ENCODE results near the gene ENOX1. TPM values are rescaled to one million over a fixed set of nuclear protein-coding genes. Genes with fewer than 3 reads are reported as not detected.
A peak's percentile ranks its signal among the peaks of the same experiment; 100 is the strongest.

ENOX1 gene
- total RNA-seq, 1 experiment from 2014 or later: 1.8 TPM

DNA sequence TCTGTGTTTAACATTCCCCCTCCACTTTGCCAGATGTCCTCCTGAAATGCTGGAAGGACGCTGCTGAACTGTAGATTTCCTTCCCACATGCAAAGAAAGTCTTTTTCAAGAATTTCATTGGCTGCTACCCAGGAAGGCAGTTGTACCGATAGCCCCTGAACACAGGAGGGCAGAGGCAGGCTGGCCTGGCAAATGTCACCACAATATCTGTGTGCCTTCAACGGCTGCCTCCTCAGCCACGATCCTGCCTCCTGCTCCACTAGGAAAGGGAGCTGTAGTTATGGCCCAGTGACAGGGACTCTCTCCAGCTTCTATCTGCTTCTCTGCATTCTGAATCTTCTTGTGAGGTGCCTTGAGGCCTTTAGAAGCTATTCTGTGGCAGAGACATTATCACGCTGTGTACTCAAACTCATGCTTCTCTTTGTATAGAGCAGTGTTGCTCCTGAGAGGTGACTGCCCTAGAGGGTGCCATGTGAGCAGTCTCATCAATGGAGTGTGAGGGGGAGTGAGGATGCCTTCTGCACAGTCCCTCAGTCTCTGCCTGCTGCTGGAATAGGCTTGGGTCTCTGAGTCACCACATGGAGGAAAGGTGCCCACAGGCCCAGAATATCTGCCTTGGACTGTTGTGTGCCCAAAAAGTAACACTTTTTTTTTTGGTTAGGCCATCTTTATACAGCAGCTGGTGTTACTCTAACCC lies 483.6 kb downstream of the ENOX1 start:
- H3K4me1 Mint-ChIP-seq (ENCODE audit: insufficient read depth, unreplicated experiment): peaks cover 42% of the 10 kb centered on the region
- ChIA-PET CTCF (interaction anchor here (0.6 to 1.4 kb wide), 6 partner anchors 198 to 501 kb away, joined by 3 to 5 read pairs (median 3); no protein-coding TSS in a partner anchor), POLR2A (interaction anchor here (0.6 kb wide), 1 partner anchor 132 kb away, joined by 3 read pairs; no protein-coding TSS in a partner anchor)
- TF ChIP-seq, protein P1, sequence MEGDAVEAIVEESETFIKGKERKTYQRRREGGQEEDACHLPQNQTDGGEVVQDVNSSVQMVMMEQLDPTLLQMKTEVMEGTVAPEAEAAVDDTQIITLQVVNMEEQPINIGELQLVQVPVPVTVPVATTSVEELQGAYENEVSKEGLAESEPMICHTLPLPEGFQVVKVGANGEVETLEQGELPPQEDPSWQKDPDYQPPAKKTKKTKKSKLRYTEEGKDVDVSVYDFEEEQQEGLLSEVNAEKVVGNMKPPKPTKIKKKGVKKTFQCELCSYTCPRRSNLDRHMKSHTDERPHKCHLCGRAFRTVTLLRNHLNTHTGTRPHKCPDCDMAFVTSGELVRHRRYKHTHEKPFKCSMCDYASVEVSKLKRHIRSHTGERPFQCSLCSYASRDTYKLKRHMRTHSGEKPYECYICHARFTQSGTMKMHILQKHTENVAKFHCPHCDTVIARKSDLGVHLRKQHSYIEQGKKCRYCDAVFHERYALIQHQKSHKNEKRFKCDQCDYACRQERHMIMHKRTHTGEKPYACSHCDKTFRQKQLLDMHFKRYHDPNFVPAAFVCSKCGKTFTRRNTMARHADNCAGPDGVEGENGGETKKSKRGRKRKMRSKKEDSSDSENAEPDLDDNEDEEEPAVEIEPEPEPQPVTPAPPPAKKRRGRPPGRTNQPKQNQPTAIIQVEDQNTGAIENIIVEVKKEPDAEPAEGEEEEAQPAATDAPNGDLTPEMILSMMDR (IDR thresholded peaks at IDR 0.05; ENCODE audit: unreplicated experiment): peak; percentile 27
- no peaks in the 10 kb centered on the region for H3K9me3 Mint-ChIP-seq (ENCODE audit: unreplicated experiment)
- H3K4me3 Mint-ChIP-seq (ENCODE audit: unreplicated experiment): no peak overlapping the region
- DNase-seq (ENCODE audit: unreplicated experiment): peak; percentile 35
- H3K36me3 Mint-ChIP-seq (ENCODE audit: insufficient read depth, unreplicated experiment): no peaks in the 10 kb centered on the region
- no peak overlapping the region for H3K27ac Mint-ChIP-seq (ENCODE audit: low read depth, unreplicated experiment)
- intact Hi-C loops (cut with micrococcal nuclease): loop anchor here (1.0 to 10.0 kb wide), 4 partner anchors 148 to 499 kb away; no protein-coding TSS in a partner anchor
- H3K27me3 Mint-ChIP-seq (ENCODE audit: insufficient read depth, unreplicated experiment): no peaks in the 10 kb centered on the region
- BruUV-seq (replicated peaks): no TSS peak

DNA sequence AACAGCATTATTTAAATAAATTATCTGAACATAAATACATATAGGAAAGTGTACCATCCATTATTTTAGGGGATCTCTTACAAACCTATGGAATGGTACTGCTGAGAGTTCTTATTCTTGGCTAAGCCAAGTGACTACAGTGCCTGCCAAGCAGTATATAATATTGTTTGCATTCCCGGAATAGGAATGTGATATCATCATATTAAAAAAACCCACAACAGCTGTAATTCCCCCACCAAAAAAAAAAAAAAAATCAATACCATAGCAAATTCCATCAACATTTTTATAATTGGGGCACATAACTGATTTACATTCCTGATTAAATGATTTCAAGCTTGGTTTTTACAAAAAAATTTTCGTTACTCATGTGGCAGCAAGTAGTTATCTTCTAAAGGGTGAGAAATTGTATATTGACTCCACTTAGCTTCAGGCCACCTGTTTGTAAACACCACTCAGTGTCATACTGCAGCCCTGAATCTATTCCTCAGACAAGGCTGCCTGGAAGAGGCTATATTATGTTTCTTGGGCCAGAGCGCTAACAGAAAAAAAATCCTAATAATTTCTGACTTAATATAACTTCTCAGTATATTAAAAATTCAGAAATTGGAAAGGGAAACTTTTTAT lies 485.3 kb downstream of the ENOX1 start:
- Mint-ChIP-seq H3K36me3 (ENCODE audit: insufficient read depth, unreplicated experiment) (no peaks in the 10 kb centered on the region), H3K9me3 (ENCODE audit: unreplicated experiment) (no peaks in the 10 kb centered on the region), H3K27me3 (ENCODE audit: insufficient read depth, unreplicated experiment) (no peaks in the 10 kb centered on the region), H3K27ac (ENCODE audit: low read depth, unreplicated experiment) (no peak overlapping the region), H3K4me1 (ENCODE audit: insufficient read depth, unreplicated experiment) (peaks cover 40% of the 10 kb centered on the region), H3K4me3 (ENCODE audit: unreplicated experiment) (no peak overlapping the region)
- TF ChIP-seq, protein P1 (IDR thresholded peaks at IDR 0.05; ENCODE audit: unreplicated experiment): no peak
- intact Hi-C loops (cut with micrococcal nuclease): loop anchor here (5.0 to 10.0 kb wide), 3 partner anchors 147 to 501 kb away; no protein-coding TSS in a partner anchor
- CTCF ChIA-PET: interaction anchor here (0.6 to 0.9 kb wide), 3 partner anchors 13 to 757 kb away, joined by 3 to 4 read pairs (median 3); no protein-coding TSS in a partner anchor
- POLR2A ChIA-PET: interaction anchor here (0.7 to 1.1 kb wide), 3 partner anchors 8 to 216 kb away, joined by 3 read pairs; no protein-coding TSS in a partner anchor
- BruUV-seq (replicated peaks): no TSS peak
- no peak for DNase-seq (ENCODE audit: unreplicated experiment)

DNA sequence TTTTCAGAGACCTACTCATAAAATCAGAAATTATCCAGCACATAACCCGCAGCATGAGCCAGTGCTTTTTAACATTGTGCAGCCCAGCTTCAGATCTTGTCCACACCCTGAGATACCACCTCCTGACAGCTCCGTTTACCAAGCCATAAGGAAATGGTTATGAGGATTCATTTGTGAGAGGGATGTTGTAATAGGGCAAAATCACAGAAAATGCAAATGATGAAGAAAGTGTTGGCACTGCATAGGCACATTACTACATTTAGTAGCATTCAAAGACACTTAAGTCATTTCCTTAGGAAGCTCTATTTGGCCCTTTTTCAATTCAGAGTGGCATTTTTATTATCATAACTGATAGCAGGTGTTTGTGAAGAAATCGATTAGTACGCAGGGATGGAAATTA lies 485.9 kb downstream of the ENOX1 start:
- intact Hi-C loops (cut with micrococcal nuclease): loop anchor here (5.0 to 10.0 kb wide), 3 partner anchors 146 to 501 kb away; no protein-coding TSS in a partner anchor
- H3K36me3 Mint-ChIP-seq (ENCODE audit: insufficient read depth, unreplicated experiment): no peaks in the 10 kb centered on the region
- TF ChIP-seq, protein P1 (IDR thresholded peaks at IDR 0.05; ENCODE audit: unreplicated experiment): no peak
- H3K27ac Mint-ChIP-seq (ENCODE audit: low read depth, unreplicated experiment): no peak overlapping the region
- ChIA-PET CTCF (interaction anchor here (0.6 to 0.9 kb wide), 2 partner anchors 29 to 758 kb away, joined by 3 to 4 read pairs; no protein-coding TSS in a partner anchor), POLR2A (no interaction called here)
- no peak overlapping the region for H3K4me3 Mint-ChIP-seq (ENCODE audit: unreplicated experiment)
- no peaks in the 10 kb centered on the region for H3K9me3 Mint-ChIP-seq (ENCODE audit: unreplicated experiment)
- no TSS peak for BruUV-seq (replicated peaks)
- no peaks in the 10 kb centered on the region for H3K27me3 Mint-ChIP-seq (ENCODE audit: insufficient read depth, unreplicated experiment)
- peaks cover 39% of the 10 kb centered on the region for H3K4me1 Mint-ChIP-seq (ENCODE audit: insufficient read depth, unreplicated experiment)
- peak; percentile 61 for DNase-seq (ENCODE audit: unreplicated experiment)

DNA sequence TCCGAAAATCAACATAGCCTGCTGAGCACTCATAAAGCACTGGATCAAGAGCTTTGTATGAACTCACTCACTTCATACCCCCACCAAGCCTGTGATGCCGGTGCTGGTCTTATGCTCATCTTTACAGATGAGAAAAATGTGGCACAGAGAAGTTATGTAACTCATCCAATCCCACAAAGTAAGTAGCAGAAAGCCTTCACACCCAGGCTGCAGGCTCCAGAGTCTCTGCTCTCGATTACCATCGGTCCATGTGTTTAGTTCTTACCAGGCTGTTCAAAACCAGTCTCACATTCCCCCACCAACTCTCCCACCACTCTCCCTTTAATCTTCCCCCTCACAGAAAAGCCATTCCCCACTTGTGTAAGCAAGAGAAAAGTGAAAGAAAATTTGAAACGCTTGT lies 487.4 kb downstream of the ENOX1 start:
- CTCF ChIA-PET: interaction anchor here (0.5 kb wide), 1 partner anchor 129 kb away, joined by 4 read pairs; no protein-coding TSS in a partner anchor

More for the DNA sequence above, 487.4 kb downstream of the ENOX1 start:
- no TSS peak for BruUV-seq (replicated peaks)
- intact Hi-C loops (cut with micrococcal nuclease): no loop called here
- Mint-ChIP-seq H3K27ac (ENCODE audit: low read depth, unreplicated experiment) (no peak overlapping the region), H3K4me1 (ENCODE audit: insufficient read depth, unreplicated experiment) (peaks cover 31% of the 10 kb centered on the region), H3K27me3 (ENCODE audit: insufficient read depth, unreplicated experiment) (no peaks in the 10 kb centered on the region), H3K36me3 (ENCODE audit: insufficient read depth, unreplicated experiment) (no peaks in the 10 kb centered on the region), H3K9me3 (ENCODE audit: unreplicated experiment) (no peaks in the 10 kb centered on the region), H3K4me3 (ENCODE audit: unreplicated experiment) (no peak overlapping the region)
- no peak for DNase-seq (ENCODE audit: unreplicated experiment)
- TF ChIP-seq, protein P1 (IDR thresholded peaks at IDR 0.05; ENCODE audit: unreplicated experiment): no peak
- POLR2A ChIA-PET: no interaction called here

All from MCF 10A (cell line).